Peyer's patch (tissue), 4 donors: ENCODE measurements around the gene CFDP1.

Experiments
- POLR2A ChIP-seq, 2 donors: fragments of 450-650 bp; IDR thresholded peaks; one replicate each; pipeline ENCODE4 v1.5.1; 2017; ENCODE audit warnings: antibody characterized with exemption in 2 of 2, mild to moderate bottlenecking in 2 of 2, moderate library complexity in 2 of 2
- TF ChIP-seq, protein P1 (sequence below), 6 experiments: fragments of 450-650 bp in 4 of 6; fragments of 200-600 bp in 2 of 6; sonication (generic) in 1 of 6; IDR thresholded peaks; one replicate each; pipeline ENCODE4 v1.5.1; 2017 to 2019; ENCODE audit warnings: antibody characterized with exemption in 6 of 6, mild to moderate bottlenecking in 3 of 6, moderate library complexity in 1 of 6

GRCh38 chr16:75343286-75343685, 90.0 kb downstream of the CFDP1 start:
- TF ChIP-seq, protein P1, sequence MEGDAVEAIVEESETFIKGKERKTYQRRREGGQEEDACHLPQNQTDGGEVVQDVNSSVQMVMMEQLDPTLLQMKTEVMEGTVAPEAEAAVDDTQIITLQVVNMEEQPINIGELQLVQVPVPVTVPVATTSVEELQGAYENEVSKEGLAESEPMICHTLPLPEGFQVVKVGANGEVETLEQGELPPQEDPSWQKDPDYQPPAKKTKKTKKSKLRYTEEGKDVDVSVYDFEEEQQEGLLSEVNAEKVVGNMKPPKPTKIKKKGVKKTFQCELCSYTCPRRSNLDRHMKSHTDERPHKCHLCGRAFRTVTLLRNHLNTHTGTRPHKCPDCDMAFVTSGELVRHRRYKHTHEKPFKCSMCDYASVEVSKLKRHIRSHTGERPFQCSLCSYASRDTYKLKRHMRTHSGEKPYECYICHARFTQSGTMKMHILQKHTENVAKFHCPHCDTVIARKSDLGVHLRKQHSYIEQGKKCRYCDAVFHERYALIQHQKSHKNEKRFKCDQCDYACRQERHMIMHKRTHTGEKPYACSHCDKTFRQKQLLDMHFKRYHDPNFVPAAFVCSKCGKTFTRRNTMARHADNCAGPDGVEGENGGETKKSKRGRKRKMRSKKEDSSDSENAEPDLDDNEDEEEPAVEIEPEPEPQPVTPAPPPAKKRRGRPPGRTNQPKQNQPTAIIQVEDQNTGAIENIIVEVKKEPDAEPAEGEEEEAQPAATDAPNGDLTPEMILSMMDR (IDR thresholded peaks at IDR 0.05), result no peak
- no peak for TF ChIP-seq POLR2A (IDR thresholded peaks at IDR 0.05)
